HG02840 (cell line): ENCODE measurements around the gene UBAP1L.
"Not testable (repeated sequence)": the region's sequence is repeated elsewhere in the genome, so short reads cannot be mapped to it uniquely, and the experiment has no call there.

Experiments
- ATAC-seq: cut with Tn5 transposase; IDR thresholded peaks from one replicate; pipeline ENCODE4 v1.9.1; 2021; ENCODE audit warnings: mild to moderate bottlenecking, moderate library complexity, moderate number of reproducible peaks; ENCODE audit not compliant: unreplicated experiment, low FRiP score

The UBAP1L gene

GRCh38 chr15:65051266-65051665 is 63.7 kb downstream of the UBAP1L start:
- no peak for ATAC-seq

GRCh38 chr15:65050270-65050669 is 64.7 kb downstream of the UBAP1L start:
- ATAC-seq, result no peak

- ATAC-seq, result peak; percentile 71
Measured at GRCh38 chr15:65049418-65049840, 65.6 kb downstream of the UBAP1L start.

GRCh38 chr15:65048241-65048640 is 66.8 kb downstream of the UBAP1L start:
- ATAC-seq, result no peak

GRCh38 chr15:65044724-65045481 is 70.1 kb downstream of the UBAP1L start, which contains the start of gene SLC51B:
TSS of gene SLC51B (plus strand) at chr15:65045387. CDS start at chr15:65050005, 4,618 bp downstream.
- no peak for ATAC-seq

- ATAC-seq, result not testable (repeated sequence)
Measured at GRCh38 chr15:65044218-65044617, 70.8 kb downstream of the UBAP1L start.

GRCh38 chr15:65042776-65043327 is 72.1 kb downstream of the UBAP1L start:
- ATAC-seq, result no peak
